Eye (tissue), 1 donor: ENCODE data around the gene OR2T10.
"Not testable (repeated sequence)": the region's sequence is repeated elsewhere in the genome, so short reads cannot be mapped to it uniquely, and the experiment has no call there.

Source experiments
- DNase-seq: peaks from one replicate; pipeline ENCODE4 v3.0.0-alpha.2; 2015

Gene OR2T10

GRCh38 chr1:248592655-248593054 is 4.8 kb downstream of the OR2T10 start:
- no peak for DNase-seq

DNA sequence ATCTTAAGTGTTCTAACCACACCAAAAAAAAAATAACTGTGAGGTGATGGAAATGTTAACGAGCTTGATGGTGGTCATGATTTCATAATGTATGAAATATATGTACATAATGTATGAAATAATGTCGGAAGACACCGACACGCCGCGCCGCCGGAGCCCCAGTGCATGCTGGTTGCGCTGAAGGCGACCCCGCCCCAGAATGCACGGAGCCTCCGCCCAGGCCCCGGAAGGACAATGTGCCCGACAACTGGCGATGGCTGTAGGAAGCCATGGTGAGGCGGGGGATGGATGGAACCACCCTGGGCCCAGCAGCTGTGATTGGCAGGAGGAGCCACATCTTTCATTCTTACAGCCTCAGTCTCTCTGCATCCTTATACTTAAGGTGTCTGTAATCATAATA is 7.4 kb downstream of the OR2T10 start:
- no peak for DNase-seq

- no peak for DNase-seq
Observed at GRCh38 chr1:248589334-248589733, 8.2 kb downstream of the OR2T10 start.

DNA sequence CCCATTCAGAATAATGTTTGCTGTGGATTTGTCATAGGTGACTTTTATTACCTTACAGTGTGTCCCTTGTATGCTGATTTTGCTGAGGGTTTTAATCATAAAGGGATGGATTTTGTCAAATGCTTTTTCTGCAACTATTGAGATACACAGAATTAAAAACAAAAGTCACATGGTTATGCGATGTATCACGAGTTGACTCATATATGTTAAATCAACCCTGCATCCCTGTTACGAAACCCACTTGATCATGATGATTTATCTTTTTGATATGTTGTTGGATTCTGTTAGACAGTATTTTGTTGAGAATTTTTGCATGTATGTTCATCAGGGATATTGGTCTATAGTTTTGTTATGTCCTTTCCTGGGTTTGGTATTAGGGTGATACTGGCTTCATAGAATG is 12.2 kb downstream of the OR2T10 start:
- no peak for DNase-seq

DNA sequence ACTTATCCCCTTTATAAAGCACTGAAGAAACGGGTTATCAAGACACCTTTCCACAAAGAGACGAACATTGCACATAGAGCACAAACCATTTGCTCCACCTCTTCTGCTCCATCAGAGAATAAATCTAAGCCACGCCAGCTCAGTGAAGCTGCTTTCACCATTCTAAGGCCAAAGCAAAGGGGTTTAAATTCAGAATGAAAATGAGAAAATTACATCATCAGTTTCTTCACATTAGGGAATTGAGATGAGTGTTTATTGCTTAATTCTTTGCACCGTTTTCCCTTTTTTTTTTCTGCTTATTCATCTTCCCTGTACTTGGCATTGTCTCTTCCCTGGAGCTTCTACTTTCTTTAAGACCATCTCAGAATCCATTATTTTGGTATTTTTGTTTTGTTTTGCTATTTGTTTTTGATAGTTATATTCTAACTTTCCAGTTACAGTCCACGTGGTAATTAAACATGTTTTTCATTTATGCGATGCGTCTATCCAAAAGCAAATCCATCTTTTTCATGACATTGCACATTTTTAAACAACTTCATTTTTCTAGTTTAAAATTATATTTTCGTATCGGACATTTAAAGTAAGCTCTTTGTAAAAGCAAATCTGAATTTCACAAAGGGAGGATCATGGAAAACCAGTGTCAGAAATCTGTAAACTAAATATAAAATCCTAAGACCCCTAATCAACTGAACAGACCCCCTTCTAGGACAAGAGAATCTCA is 21.1 kb downstream of the OR2T10 start:
- no peak for DNase-seq

- not testable (repeated sequence) for DNase-seq
Observed at GRCh38 chr1:248574657-248575056, 22.8 kb downstream of the OR2T10 start, which contains the start of gene OR2T34. TSS of gene OR2T34 (minus strand) at chr1:248574757. CDS start at chr1:248574757, 0 bp downstream.

DNA sequence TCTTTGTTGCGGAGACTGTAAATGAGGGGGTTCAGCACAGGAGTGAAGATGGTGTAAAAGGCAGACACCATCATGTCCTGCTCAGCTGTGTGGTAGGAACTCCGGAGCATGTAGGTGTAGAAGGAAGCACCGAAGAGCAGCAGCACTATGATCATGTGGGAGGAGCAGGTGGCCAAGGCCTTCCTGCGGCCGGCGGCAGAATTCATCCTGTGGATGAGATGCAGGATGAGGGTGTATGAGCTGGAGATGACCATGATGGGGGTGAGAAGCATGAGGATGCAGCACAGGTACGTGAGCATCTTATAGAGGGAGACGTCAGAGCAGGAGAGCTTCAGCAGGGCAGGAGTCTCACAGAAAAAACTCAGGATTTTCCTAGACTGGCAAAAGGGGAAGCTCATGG is 23.6 kb downstream of the OR2T10 start:
- not testable (repeated sequence) for DNase-seq

- not testable (repeated sequence) for DNase-seq
Observed at GRCh38 chr1:248572049-248572448, 25.5 kb downstream of the OR2T10 start.

DNA sequence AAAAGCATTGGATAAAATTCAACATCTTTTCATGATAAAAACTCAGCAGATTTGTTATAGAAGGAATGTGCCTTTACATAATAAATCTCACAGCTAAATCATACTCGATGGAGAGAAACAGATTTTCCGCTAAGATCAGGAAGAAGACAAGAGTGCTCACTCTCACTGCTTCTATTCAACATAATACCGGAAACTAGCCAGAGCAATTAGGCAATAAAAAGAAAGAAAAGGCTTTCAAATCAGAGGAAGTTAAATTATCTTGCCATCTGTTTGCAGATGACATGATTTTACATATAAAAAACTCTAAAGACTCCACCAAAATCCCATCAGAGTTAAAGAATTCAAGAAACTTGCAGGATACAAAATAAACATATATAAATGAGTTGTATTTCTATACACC is 26.7 kb downstream of the OR2T10 start:
- not testable (repeated sequence) for DNase-seq

GRCh38 chr1:248569049-248569448 is 28.5 kb downstream of the OR2T10 start:
- not testable (repeated sequence) for DNase-seq

GRCh38 chr1:248565530-248566373 is 31.7 kb downstream of the OR2T10 start:
- DNase-seq: not testable (repeated sequence)

DNA sequence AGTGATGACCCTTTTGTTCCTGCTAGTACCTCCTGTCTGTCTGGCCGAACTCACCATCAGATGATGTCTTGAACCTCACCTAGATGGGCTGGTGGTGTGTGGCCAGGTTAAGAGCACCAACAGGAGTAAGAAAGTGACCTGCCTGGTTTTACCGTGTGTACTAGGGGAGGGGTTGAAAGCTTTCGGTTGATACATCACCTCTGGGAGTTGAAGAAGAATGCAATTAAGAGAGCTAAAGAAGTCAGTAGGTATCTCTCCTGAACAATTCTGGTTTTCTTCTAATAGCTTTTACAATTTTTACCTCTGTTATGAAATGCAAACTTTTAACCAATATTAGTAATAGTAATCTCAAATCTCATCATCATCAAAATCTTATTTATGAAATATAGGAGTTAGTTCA is 34.8 kb downstream of the OR2T10 start, which contains the start of gene OR2T29:
Gene OR2T29, minus strand, starts transcription at position 101 of the 400 bp plus-strand sequence. CDS start 3,281 bp downstream, outside the sequence.
- not testable (repeated sequence) for DNase-seq

- not testable (repeated sequence) for DNase-seq
Observed at GRCh38 chr1:248551027-248551426, 46.5 kb downstream of the OR2T10 start.

DNA sequence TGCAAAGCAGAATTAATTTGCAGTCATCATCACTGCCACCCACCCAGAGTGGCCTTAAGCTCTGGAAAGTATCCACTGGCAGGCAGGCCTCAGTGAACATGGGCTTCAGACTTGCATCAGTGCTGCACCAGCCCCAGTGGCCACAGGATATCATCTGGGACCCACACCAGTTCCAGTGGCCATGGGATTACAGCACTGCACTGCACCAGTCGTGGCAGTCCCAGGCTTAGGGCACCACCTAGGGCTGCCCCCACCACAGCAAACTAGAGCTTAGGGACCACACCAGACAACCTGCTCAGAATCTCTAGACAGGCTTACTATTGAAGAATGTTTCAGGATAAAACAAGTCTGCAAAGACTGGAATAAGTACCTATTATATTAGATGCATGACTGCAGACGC is 50.1 kb downstream of the OR2T10 start:
- not testable (repeated sequence) for DNase-seq
